Nephron (organoid): ENCODE data around the gene CALCR.

Experiments
- H3K27ac Mint-ChIP-seq, 3 experiments: 2 replicates each; pipeline ENCODE4 v1.8.0; 2020; ENCODE audit warnings: mixed read lengths in 3 of 3, mild to moderate bottlenecking in 2 of 3, moderate library complexity in 1 of 3
- H3K27me3 Mint-ChIP-seq: 2 replicates; pipeline ENCODE4 v1.8.0; 2021; ENCODE audit warnings: low read depth, mild to moderate bottlenecking, moderate library complexity, mixed read lengths
- H3K36me3 Mint-ChIP-seq: 2 replicates; pipeline ENCODE4 v1.8.0; 2020; ENCODE audit warnings: low read depth, mixed read lengths
- H3K4me1 Mint-ChIP-seq: 2 replicates; pipeline ENCODE4 v1.8.0; 2020; ENCODE audit warnings: mixed read lengths
- H3K4me3 Mint-ChIP-seq, 3 experiments: 2 replicates each; pipeline ENCODE4 v1.8.0; 2020; ENCODE audit warnings: mild to moderate bottlenecking in 3 of 3, mixed read lengths in 3 of 3, moderate library complexity in 2 of 3
- H3K9me3 Mint-ChIP-seq: 2 replicates; pipeline ENCODE4 v1.8.0; 2020; ENCODE audit warnings: mixed read lengths
- TF ChIP-seq, protein P1 (sequence below), 3 experiments: fragments of 200-600 bp; sonication (generic); IDR thresholded peaks; one replicate each; pipeline ENCODE4 v1.5.0; 2021; ENCODE audit warnings: antibody characterized with exemption in 3 of 3; ENCODE audit not compliant: unreplicated experiment in 3 of 3

Gene CALCR

DNA sequence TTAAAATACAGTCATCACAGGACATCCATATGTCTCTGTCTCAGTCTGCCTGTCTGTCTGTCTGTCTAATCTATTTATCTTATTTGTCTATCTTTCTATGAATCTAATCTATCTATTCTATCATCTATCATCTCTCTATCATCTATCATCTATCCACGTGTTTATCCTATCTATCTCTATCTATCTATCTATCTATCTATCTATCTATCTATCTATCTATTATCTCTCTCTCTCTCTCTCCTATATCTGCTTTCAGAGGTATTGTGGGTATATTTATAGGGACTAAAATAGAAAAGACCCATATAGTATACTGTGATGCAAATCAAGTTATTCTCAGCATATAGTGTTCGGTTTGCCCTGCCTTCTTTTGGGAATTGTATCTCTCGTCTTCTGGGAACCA, 174.9 kb downstream of the CALCR start:
- no peak overlapping the region for H3K4me3 Mint-ChIP-seq
- H3K27me3 Mint-ChIP-seq: peaks cover 3% of the 10 kb centered on the region
- no peak overlapping the region for H3K27ac Mint-ChIP-seq
- H3K4me1 Mint-ChIP-seq: no peaks in the 10 kb centered on the region
- no peaks in the 10 kb centered on the region for H3K9me3 Mint-ChIP-seq
- TF ChIP-seq, protein P1, sequence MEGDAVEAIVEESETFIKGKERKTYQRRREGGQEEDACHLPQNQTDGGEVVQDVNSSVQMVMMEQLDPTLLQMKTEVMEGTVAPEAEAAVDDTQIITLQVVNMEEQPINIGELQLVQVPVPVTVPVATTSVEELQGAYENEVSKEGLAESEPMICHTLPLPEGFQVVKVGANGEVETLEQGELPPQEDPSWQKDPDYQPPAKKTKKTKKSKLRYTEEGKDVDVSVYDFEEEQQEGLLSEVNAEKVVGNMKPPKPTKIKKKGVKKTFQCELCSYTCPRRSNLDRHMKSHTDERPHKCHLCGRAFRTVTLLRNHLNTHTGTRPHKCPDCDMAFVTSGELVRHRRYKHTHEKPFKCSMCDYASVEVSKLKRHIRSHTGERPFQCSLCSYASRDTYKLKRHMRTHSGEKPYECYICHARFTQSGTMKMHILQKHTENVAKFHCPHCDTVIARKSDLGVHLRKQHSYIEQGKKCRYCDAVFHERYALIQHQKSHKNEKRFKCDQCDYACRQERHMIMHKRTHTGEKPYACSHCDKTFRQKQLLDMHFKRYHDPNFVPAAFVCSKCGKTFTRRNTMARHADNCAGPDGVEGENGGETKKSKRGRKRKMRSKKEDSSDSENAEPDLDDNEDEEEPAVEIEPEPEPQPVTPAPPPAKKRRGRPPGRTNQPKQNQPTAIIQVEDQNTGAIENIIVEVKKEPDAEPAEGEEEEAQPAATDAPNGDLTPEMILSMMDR (IDR thresholded peaks at IDR 0.05; ENCODE audit: unreplicated experiment in 3 of 3): no peak
- H3K36me3 Mint-ChIP-seq: no peaks in the 10 kb centered on the region

DNA sequence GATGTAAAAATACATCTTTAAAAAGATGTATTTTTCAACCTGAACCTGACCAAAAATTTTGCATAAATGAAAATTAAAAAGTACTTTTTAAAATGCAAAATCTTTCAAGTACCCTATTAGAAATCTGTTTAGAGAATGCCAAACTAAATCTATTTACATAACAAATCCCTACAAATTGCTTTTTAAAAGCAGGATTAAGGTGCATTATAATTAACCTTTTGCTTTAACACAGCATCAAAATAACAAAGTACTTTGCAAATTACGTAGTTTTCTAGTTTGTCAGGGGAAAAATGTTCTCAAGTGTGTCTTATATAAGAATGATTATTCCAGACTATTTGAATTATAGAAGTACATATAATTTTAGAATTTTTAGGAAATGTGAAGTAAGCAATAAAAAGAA, 181.5 kb downstream of the CALCR start:
- peaks cover 3% of the 10 kb centered on the region for H3K27me3 Mint-ChIP-seq
- H3K4me3 Mint-ChIP-seq: no peak overlapping the region
- TF ChIP-seq, protein P1 (IDR thresholded peaks at IDR 0.05; ENCODE audit: unreplicated experiment in 3 of 3): no peak
- no peaks in the 10 kb centered on the region for H3K4me1 Mint-ChIP-seq
- H3K27ac Mint-ChIP-seq: no peak overlapping the region
- H3K9me3 Mint-ChIP-seq: no peaks in the 10 kb centered on the region
- no peaks in the 10 kb centered on the region for H3K36me3 Mint-ChIP-seq

DNA sequence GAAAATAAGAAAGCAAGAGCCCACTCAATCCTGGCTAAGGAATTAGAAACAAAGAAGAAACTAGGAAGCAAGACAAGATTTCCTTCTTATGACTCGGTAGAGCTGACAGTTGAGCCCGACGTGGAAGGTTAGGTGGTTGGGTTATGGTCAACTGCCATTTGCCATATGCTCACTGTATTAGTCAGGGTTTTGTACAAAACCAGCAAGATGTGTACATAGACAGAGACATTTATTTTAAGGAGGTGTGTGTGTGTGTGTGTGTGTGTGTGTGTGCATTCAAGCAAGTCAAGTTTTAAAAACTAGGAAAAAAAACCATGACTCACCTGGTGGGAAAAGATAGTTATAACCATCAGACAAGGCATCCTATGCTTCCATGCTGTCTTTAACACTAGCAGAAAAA, 183.9 kb downstream of the CALCR start:
- Mint-ChIP-seq H3K9me3 (no peaks in the 10 kb centered on the region), H3K36me3 (no peaks in the 10 kb centered on the region), H3K27ac (no peak overlapping the region), H3K4me1 (no peaks in the 10 kb centered on the region), H3K27me3 (peaks cover 3% of the 10 kb centered on the region), H3K4me3 (no peak overlapping the region)
- TF ChIP-seq, protein P1 (IDR thresholded peaks at IDR 0.05; ENCODE audit: unreplicated experiment in 3 of 3): no peak

DNA sequence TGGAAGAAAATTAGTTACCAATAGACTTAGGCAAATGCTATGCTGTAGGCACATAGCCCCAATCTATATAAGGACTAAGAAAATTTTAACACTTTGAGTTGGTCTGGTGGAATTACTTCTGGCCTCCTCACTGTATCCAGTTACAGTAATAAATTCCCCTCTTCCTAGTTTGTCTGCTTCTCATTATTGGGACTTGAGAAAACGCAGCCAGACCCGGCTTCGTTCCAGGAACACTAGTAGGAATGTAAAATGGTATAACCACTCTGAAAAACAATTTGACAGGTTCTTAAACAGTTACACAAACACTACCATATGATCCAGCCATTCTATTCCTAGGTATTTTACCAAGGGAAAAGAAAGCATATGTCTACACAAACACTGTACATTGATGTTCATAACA, 192.2 kb downstream of the CALCR start:
- no peaks in the 10 kb centered on the region for H3K4me1 Mint-ChIP-seq
- no peaks in the 10 kb centered on the region for H3K9me3 Mint-ChIP-seq
- TF ChIP-seq, protein P1 (IDR thresholded peaks at IDR 0.05; ENCODE audit: unreplicated experiment in 3 of 3): no peak
- H3K27ac Mint-ChIP-seq: no peak overlapping the region
- H3K27me3 Mint-ChIP-seq: no peaks in the 10 kb centered on the region
- H3K36me3 Mint-ChIP-seq: no peaks in the 10 kb centered on the region
- no peak overlapping the region for H3K4me3 Mint-ChIP-seq

DNA sequence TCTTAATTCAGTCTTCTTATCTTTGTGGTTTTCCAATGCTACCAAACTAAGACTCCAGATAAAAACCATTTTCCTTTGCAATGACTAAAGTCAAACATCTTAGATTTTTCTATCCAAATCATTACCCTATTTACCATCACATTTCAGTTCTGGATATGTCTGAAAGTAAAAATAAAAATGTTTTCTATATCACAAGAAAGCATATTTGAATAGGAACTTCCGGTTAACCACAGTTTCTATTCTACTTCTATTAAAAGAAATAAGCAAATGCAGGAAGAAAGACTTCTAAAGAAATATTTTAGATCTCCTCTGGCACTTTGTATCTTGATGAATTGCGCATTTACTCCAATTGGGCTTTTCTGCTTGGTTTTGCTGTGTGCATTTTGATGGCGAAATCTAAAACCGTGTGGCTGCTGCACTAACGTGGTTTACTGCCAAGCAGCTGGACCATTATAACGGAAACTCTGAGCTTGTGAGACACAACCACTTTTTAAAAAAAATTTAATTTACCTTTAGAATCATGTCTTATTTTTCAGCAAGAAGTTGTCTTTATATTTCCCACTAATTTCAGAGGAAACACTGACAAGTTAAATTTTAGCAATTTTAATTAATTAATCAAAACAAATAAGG, 196.3 kb downstream of the CALCR start:
- no peaks in the 10 kb centered on the region for H3K36me3 Mint-ChIP-seq
- no peak overlapping the region for H3K27ac Mint-ChIP-seq
- no peak overlapping the region for H3K4me3 Mint-ChIP-seq
- H3K9me3 Mint-ChIP-seq: no peaks in the 10 kb centered on the region
- TF ChIP-seq, protein P1 (IDR thresholded peaks at IDR 0.05; ENCODE audit: unreplicated experiment in 3 of 3): no peak
- no peaks in the 10 kb centered on the region for H3K27me3 Mint-ChIP-seq
- H3K4me1 Mint-ChIP-seq: no peaks in the 10 kb centered on the region

DNA sequence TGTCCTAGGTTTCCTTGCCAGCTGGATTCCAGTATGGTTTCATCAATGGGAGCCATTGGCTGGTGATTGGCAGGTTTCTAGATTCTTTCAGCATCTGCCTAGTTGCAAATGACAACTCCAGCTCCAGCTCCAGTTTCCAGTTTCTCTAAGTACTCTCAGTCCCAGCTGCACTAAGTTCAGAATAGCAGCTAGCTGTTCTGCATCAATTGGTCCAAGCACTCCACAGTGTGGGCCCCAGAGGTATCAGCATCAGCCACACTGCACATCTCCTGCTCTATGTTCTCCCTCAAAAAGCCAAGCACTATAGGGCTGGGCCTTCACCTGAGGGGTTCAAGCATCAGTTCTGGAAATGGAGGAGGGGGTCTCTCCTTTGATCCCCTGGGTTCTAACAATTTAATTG, 198.9 kb downstream of the CALCR start:
- Mint-ChIP-seq H3K9me3 (peaks cover 3% of the 10 kb centered on the region), H3K36me3 (no peaks in the 10 kb centered on the region), H3K27me3 (no peaks in the 10 kb centered on the region), H3K4me1 (no peaks in the 10 kb centered on the region), H3K27ac (no peak overlapping the region), H3K4me3 (no peak overlapping the region)
- TF ChIP-seq, protein P1 (IDR thresholded peaks at IDR 0.05; ENCODE audit: unreplicated experiment in 3 of 3): no peak
